HG03045 (cell line): ENCODE measurements around the gene HTT.
A peak's percentile ranks its signal among the peaks of the same experiment; 100 is the strongest.

Experiments
- ATAC-seq: cut with Tn5 transposase; IDR thresholded peaks from one replicate; pipeline ENCODE4 v1.9.1; 2021; ENCODE audit warnings: mild to moderate bottlenecking, moderate library complexity; ENCODE audit not compliant: unreplicated experiment

The HTT gene

GRCh38 chr4:3197366-3198105 is 123.1 kb downstream of the HTT start:
- no peak for ATAC-seq

- no peak for ATAC-seq
These were observed 124.4 kb downstream of the HTT start for GRCh38 chr4:3198906-3199305.

GRCh38 chr4:3199653-3200422 is 125.4 kb downstream of the HTT start:
- ATAC-seq, result no peak

- no peak for ATAC-seq
These were observed 126.1 kb downstream of the HTT start for GRCh38 chr4:3200423-3201090.

- peak; percentile 48 for ATAC-seq
These were observed 127.5 kb downstream of the HTT start for GRCh38 chr4:3201718-3202702.

GRCh38 chr4:3202836-3203820 is 128.6 kb downstream of the HTT start:
- ATAC-seq, result no peak

- no peak for ATAC-seq
These were observed 129.5 kb downstream of the HTT start for GRCh38 chr4:3203971-3204431.

- ATAC-seq, result no peak
These were observed 131.5 kb downstream of the HTT start for GRCh38 chr4:3205995-3206394.

- ATAC-seq, result no peak
These were observed 132.1 kb downstream of the HTT start for GRCh38 chr4:3206439-3207100.

- ATAC-seq, result no peak
These were observed 133.1 kb downstream of the HTT start for GRCh38 chr4:3207531-3208037.

- no peak for ATAC-seq
These were observed 134.3 kb downstream of the HTT start for GRCh38 chr4:3208826-3209225.

- ATAC-seq, result no peak
These were observed 135.3 kb downstream of the HTT start for GRCh38 chr4:3209551-3210325.

GRCh38 chr4:3210467-3210866 is 136.0 kb downstream of the HTT start:
- no peak for ATAC-seq

- no peak for ATAC-seq
These were observed 137.4 kb downstream of the HTT start for GRCh38 chr4:3211866-3212265.

GRCh38 chr4:3212391-3213105 is 138.1 kb downstream of the HTT start:
- no peak for ATAC-seq

- ATAC-seq, result no peak
These were observed 138.6 kb downstream of the HTT start for GRCh38 chr4:3213106-3213425.

GRCh38 chr4:3213661-3214250 is 139.3 kb downstream of the HTT start:
- no peak for ATAC-seq
